HepG2 (cell line): Measurements from ENCODE around the gene RPS8. TPM values are rescaled to one million over a fixed set of nuclear protein-coding genes. Genes with fewer than 3 reads are reported as not detected.
A peak's percentile ranks its signal among the peaks of the same experiment; 100 is the strongest.

ENCODE experiments used
- CBX1 ChIP-seq: IDR thresholded peaks from one replicate; pipeline ENCODE4 v1.6.1; 2016; ENCODE audit warnings: antibody characterized with exemption, low read depth
- CSRNP1 ChIP-seq: sonication (generic); formaldehyde crosslinking; IDR thresholded peaks from 2 replicates; pipeline ENCODE4 v1.8.1; 2023; ENCODE audit warnings: mild to moderate bottlenecking, missing genetic modification reagents
- ELF4 ChIP-seq: sonication (generic); formaldehyde crosslinking; IDR thresholded peaks from 2 replicates; pipeline ENCODE4 v1.5.0; 2020; ENCODE audit warnings: missing genetic modification reagents, mild to moderate bottlenecking, moderate library complexity, borderline replicate concordance
- GFI1 ChIP-seq: sonication (generic); formaldehyde crosslinking; IDR thresholded peaks from 2 replicates; pipeline ENCODE4 v1.5.0; 2020; ENCODE audit warnings: missing genetic modification reagents, mild to moderate bottlenecking, borderline replicate concordance
- HHEX ChIP-seq: IDR thresholded peaks from 2 replicates; pipeline ENCODE4 v1.6.1; 2016; ENCODE audit warnings: control low read depth
- IKZF5 ChIP-seq: IDR thresholded peaks from 2 replicates; pipeline ENCODE4 v1.6.1; 2018; ENCODE audit warnings: missing genetic modification reagents, mild to moderate bottlenecking, missing compliant biosample characterization
- MEIS1 ChIP-seq: sonication (generic); formaldehyde crosslinking; IDR thresholded peaks from 2 replicates; pipeline ENCODE4 v1.9.0; 2021; ENCODE audit warnings: mild to moderate bottlenecking, missing genetic modification reagents, moderate library complexity, borderline replicate concordance
- MYNN ChIP-seq: sonication (generic); formaldehyde crosslinking; IDR thresholded peaks from 2 replicates; pipeline ENCODE4 v1.4.0; 2020; ENCODE audit warnings: mild to moderate bottlenecking, low read depth, missing genetic modification reagents
- NFIC ChIP-seq: IDR thresholded peaks from 2 replicates; pipeline ENCODE4 v1.6.1; 2012; ENCODE audit warnings: mild to moderate bottlenecking, low read length, inconsistent platforms
- RFX5 ChIP-seq: IDR thresholded peaks from 2 replicates; pipeline ENCODE4 v1.6.1; 2011; ENCODE audit warnings: low read depth, low read length, improper control_type of control experiment
- SALL2 ChIP-seq: sonication (generic); formaldehyde crosslinking; IDR thresholded peaks from 2 replicates; pipeline ENCODE4 v1.8.1; 2023; ENCODE audit warnings: mild to moderate bottlenecking, missing genetic modification reagents, inconsistent platforms
- TBX3 ChIP-seq: fragments of 450-650 bp; IDR thresholded peaks from 2 replicates; pipeline ENCODE4 v1.6.1; 2017; ENCODE audit warnings: antibody characterized with exemption, mild to moderate bottlenecking, inconsistent platforms, borderline replicate concordance
- TFAP4 ChIP-seq: sonication (generic); IDR thresholded peaks from 2 replicates; pipeline ENCODE4 v1.6.1; 2016; ENCODE audit warnings: low read depth, borderline replicate concordance
- ZBTB20 ChIP-seq: sonication (generic); formaldehyde crosslinking; IDR thresholded peaks from 2 replicates; pipeline ENCODE4 v1.8.1; 2023; ENCODE audit warnings: missing genetic modification reagents, low read depth, mild to moderate bottlenecking, borderline replicate concordance
- ZNF260 ChIP-seq: sonication (generic); formaldehyde crosslinking; IDR thresholded peaks from 2 replicates; pipeline ENCODE4 v1.4.0; 2020; ENCODE audit warnings: missing genetic modification reagents, low read depth, mild to moderate bottlenecking, borderline replicate concordance
- ZNF280D ChIP-seq: sonication (generic); formaldehyde crosslinking; IDR thresholded peaks from 2 replicates; pipeline ENCODE4 v1.5.1; 2020; ENCODE audit warnings: mild to moderate bottlenecking, missing genetic modification reagents
- ZNF337 ChIP-seq: sonication (generic); formaldehyde crosslinking; IDR thresholded peaks from 2 replicates; pipeline ENCODE4 v1.5.1; 2020; ENCODE audit warnings: missing genetic modification reagents, low read depth, mild to moderate bottlenecking, borderline replicate concordance
- ZNF605 ChIP-seq: sonication (generic); formaldehyde crosslinking; IDR thresholded peaks from 2 replicates; pipeline ENCODE4 v1.8.0; 2022; ENCODE audit warnings: mild to moderate bottlenecking, missing genetic modification reagents
- ZSCAN21 ChIP-seq: sonication (generic); formaldehyde crosslinking; IDR thresholded peaks from 2 replicates; pipeline ENCODE4 v1.8.0; 2022; ENCODE audit warnings: mild to moderate bottlenecking, missing genetic modification reagents, moderate library complexity, borderline replicate concordance
- ZUFSP ChIP-seq: sonication (generic); formaldehyde crosslinking; IDR thresholded peaks from 2 replicates; pipeline ENCODE4 v1.9.0; 2021; ENCODE audit warnings: missing genetic modification reagents, mild to moderate bottlenecking, borderline replicate concordance
- polyA plus RNA-seq, 8 experiments: library from polyadenylated mRNA; depleted of rRNA in 3 of 8; stranded (reverse) in 7 of 8; unstranded in 1 of 8; fragments of >200 nt; fragmentation: Illumina TruSeq in 4 of 8; extraction: Trizol in 4 of 8; gene quantifications; 2 replicates each; pipeline versions ENCODE4 v1.2.1 to v1.2.3, GENCODE V29; 2011 to 2016; ENCODE audit warnings: low read depth in 4 of 8, missing spikeins in 1 of 8, mixed read lengths in 1 of 8; ENCODE audit not compliant: insufficient read depth in 1 of 8
- total RNA-seq, 5 experiments: library from RNA; depleted of rRNA; stranded (reverse); fragments of >200 nt; fragmentation: Illumina TruSeq; extraction: Trizol; gene quantifications; 2 replicates each; pipeline ENCODE4 v1.2.3, GENCODE V29; 2016; ENCODE audit warnings: low read depth in 1 of 5

RPS8 gene
- total and polyA plus RNA-seq, 2 of the 13 experiments (the other 11 are each of a cell fraction or from before 2014, with no cell fraction given), result 2,628 to 2,822 TPM

DNA sequence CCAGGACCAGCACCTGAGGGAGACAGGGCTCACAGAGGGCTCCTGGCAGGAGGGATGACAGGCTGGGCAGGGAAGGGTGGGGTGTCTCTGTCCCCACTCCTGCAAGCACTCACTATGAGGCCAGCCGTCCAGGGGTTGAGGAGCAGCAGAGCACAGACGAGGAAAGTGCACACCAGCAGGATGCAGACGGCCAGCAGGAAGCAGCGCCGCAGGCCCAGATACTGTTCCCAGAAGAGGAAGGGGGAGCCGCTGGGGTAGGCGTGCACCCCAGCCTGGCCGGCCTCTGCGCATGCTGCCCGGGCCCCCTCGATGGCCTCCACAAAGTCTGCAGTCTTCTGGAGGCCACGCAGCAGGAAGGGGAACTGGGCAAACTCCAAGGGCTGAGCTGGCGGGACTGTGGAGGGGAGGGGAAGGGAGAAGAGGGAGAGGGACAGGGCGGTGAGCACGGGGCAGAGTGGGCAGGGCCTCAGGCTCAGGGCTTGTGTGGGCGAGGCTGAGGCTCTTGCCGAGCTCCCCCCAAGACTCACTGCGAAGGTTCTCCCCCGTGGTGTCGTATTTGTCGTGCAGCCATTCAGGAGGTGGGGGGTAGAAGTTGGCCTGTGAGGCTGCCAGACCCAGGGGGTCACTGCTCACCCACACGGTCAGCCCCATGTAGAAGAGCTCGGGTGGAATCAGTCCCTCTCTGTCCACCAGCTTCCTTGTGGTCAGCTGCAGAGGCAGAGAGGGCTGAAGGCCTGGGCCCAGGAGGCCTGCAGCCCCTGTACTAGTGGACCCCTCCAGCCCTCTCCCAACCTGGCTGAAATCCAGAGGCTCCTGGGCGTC lies 51.2 kb downstream of the RPS8 start (continued):
- TF ChIP-seq SALL2 (CRISPR knock-in tag) (0 out of 2 replicates have a peak, but pooled peaks have one; percentile 42), ZNF260 (no peak; the same call in 1 of the 2 replicates), MEIS1 (CRISPR knock-in tag) (no peak), RFX5 (no peak), GFI1 (no peak), ZNF280D (CRISPR knock-in tag) (no peak), CBX1 (no peak), NFIC (no peak), ELF4 (CRISPR knock-in tag) (peak; percentile 60; the same call in 1 of the 2 replicates), ZUFSP (no peak), ZNF337 (no peak), TBX3 (no peak), TFAP4 (no peak), ZSCAN21 (CRISPR knock-in tag) (peak; percentile 69), MYNN (no peak), IKZF5 (CRISPR knock-in tag) (no peak; the same call in 1 of the 2 replicates), HHEX (CRISPR knock-in tag) (no peak), ZBTB20 (CRISPR knock-in tag) (peak; percentile 74; the same call in 1 of the 2 replicates), CSRNP1 (CRISPR knock-in tag) (no peak; the same call in none of the 2 replicates), ZNF605 (CRISPR knock-in tag) (peak; percentile 51; the same call in 1 of the 2 replicates)
